ENCODE results near the gene PCCA. TPM values are rescaled to one million over a fixed set of nuclear protein-coding genes. Genes with fewer than 3 reads are reported as not detected.

The PCCA gene
- total RNA-seq, 1 experiment from 2014 or later: 39.9 TPM

GRCh38 chr13:100300708-100301107 lies 211.8 kb downstream of the PCCA start:
- no peak for DNase-seq
- Mint-ChIP-seq H3K4me1 (ENCODE audit: low read depth, unreplicated experiment) (no peaks in the 10 kb centered on the region), H3K36me3 (ENCODE audit: insufficient read depth, unreplicated experiment) (no peaks in the 10 kb centered on the region), H3K9me3 (ENCODE audit: unreplicated experiment) (no peaks in the 10 kb centered on the region), H3K4me3 (ENCODE audit: unreplicated experiment) (no peak overlapping the region), H3K27ac (ENCODE audit: unreplicated experiment) (no peak overlapping the region), H3K27me3 (ENCODE audit: insufficient read depth, unreplicated experiment) (no peaks in the 10 kb centered on the region)
- no peak for TF ChIP-seq CTCF (IDR thresholded peaks at IDR 0.05; ENCODE audit: insufficient read depth in 1 of 2, low read depth in 1 of 2, low read length in 1 of 2, severe bottlenecking in 1 of 2, unreplicated experiment in 1 of 2)
- CTCF ChIA-PET: no interaction called here
- Histone ChIP-seq H3K4me1 (no peaks in the 10 kb centered on the region), H3K9me3 (no peaks in the 10 kb centered on the region), H3K4me3 (ENCODE audit: low read depth, low read length) (no peak overlapping the region), H3K36me3 (ENCODE audit: control insufficient read depth, insufficient read depth, low read length) (no peaks in the 10 kb centered on the region), H3K27me3 (replicated peaks; ENCODE audit: control insufficient read depth, insufficient read depth, low read length) (no peaks in the 10 kb centered on the region)
- intact Hi-C loops (cut with micrococcal nuclease; ENCODE audit: unreplicated experiment): no loop called here
- POLR2A ChIA-PET: no interaction called here
- BruUV-seq (replicated peaks): no TSS peak

DNA sequence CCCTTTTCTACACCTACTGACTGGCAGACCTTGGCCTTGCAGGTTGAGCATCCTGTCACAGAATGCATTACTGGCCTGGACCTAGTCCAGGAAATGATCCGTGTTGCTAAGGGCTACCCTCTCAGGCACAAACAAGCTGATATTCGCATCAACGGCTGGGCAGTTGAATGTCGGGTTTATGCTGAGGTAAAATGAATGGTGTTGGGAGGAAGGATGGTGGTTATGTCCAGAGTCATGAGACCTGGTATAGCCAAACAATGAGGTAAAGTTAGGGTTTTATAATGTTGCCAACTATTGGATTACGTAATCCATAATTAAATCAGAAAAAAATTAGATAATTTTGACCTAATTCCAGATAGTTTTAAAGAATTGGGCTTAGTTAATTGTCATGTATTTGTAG lies 212.5 kb downstream of the PCCA start:
- BruUV-seq (replicated peaks): no TSS peak
- CTCF ChIA-PET: no interaction called here
- Histone ChIP-seq H3K27me3 (replicated peaks; ENCODE audit: control insufficient read depth, insufficient read depth, low read length) (no peaks in the 10 kb centered on the region), H3K9me3 (no peaks in the 10 kb centered on the region), H3K4me3 (ENCODE audit: low read depth, low read length) (no peak overlapping the region), H3K36me3 (ENCODE audit: control insufficient read depth, insufficient read depth, low read length) (no peaks in the 10 kb centered on the region), H3K4me1 (no peaks in the 10 kb centered on the region)
- Mint-ChIP-seq H3K4me1 (ENCODE audit: low read depth, unreplicated experiment) (no peaks in the 10 kb centered on the region), H3K4me3 (ENCODE audit: unreplicated experiment) (no peak overlapping the region), H3K36me3 (ENCODE audit: insufficient read depth, unreplicated experiment) (no peaks in the 10 kb centered on the region), H3K27me3 (ENCODE audit: insufficient read depth, unreplicated experiment) (no peaks in the 10 kb centered on the region), H3K27ac (ENCODE audit: unreplicated experiment) (no peak overlapping the region), H3K9me3 (ENCODE audit: unreplicated experiment) (no peaks in the 10 kb centered on the region)
- intact Hi-C loops (cut with micrococcal nuclease; ENCODE audit: unreplicated experiment): no loop called here
- TF ChIP-seq CTCF (IDR thresholded peaks at IDR 0.05; ENCODE audit: insufficient read depth in 1 of 2, low read depth in 1 of 2, low read length in 1 of 2, severe bottlenecking in 1 of 2, unreplicated experiment in 1 of 2): no peak
- POLR2A ChIA-PET: no interaction called here
- DNase-seq: no peak

GRCh38 chr13:100302391-100302790 lies 213.5 kb downstream of the PCCA start:
- no peak overlapping the region for H3K4me3 Mint-ChIP-seq (ENCODE audit: unreplicated experiment)
- DNase-seq: no peak
- intact Hi-C loops (cut with micrococcal nuclease; ENCODE audit: unreplicated experiment): no loop called here
- no peak for TF ChIP-seq CTCF (IDR thresholded peaks at IDR 0.05; ENCODE audit: insufficient read depth in 1 of 2, low read depth in 1 of 2, low read length in 1 of 2, severe bottlenecking in 1 of 2, unreplicated experiment in 1 of 2)
- no peak overlapping the region for H3K27ac Mint-ChIP-seq (ENCODE audit: unreplicated experiment)
- H3K9me3 Mint-ChIP-seq (ENCODE audit: unreplicated experiment): no peaks in the 10 kb centered on the region
- H3K27me3 ChIP-seq (replicated peaks; ENCODE audit: control insufficient read depth, insufficient read depth, low read length): no peaks in the 10 kb centered on the region
- H3K9me3 ChIP-seq: no peaks in the 10 kb centered on the region
- no peaks in the 10 kb centered on the region for H3K4me1 Mint-ChIP-seq (ENCODE audit: low read depth, unreplicated experiment)
- no peaks in the 10 kb centered on the region for H3K36me3 Mint-ChIP-seq (ENCODE audit: insufficient read depth, unreplicated experiment)
- no peaks in the 10 kb centered on the region for H3K27me3 Mint-ChIP-seq (ENCODE audit: insufficient read depth, unreplicated experiment)
- POLR2A ChIA-PET: no interaction called here
- CTCF ChIA-PET: no interaction called here
- no peaks in the 10 kb centered on the region for H3K36me3 ChIP-seq (ENCODE audit: control insufficient read depth, insufficient read depth, low read length)
- no peaks in the 10 kb centered on the region for H3K4me1 ChIP-seq
- no peak overlapping the region for H3K4me3 ChIP-seq (ENCODE audit: low read depth, low read length)
- BruUV-seq (replicated peaks): no TSS peak
